ENCODE measurements around the gene PRXL2C. TPM values are rescaled to one million over a fixed set of nuclear protein-coding genes. Genes with fewer than 3 reads are reported as not detected.
A peak's percentile ranks its signal among the peaks of the same experiment; 100 is the strongest.

PRXL2C gene
- polyA plus RNA-seq, 1 of the 3 experiments (the other 2 are of a cell fraction), result 8.4 TPM

- TF ChIP-seq CTCF (IDR thresholded peaks at IDR 0.05) (peak; percentile 71), TEAD4 (IDR thresholded peaks at IDR 0.05; ENCODE audit: borderline replicate concordance, insufficient read depth) (no peak), RAD21 (IDR thresholded peaks at IDR 0.05; ENCODE audit: low read length) (peak; percentile 81), NFIC (IDR thresholded peaks at IDR 0.05; ENCODE audit: borderline replicate concordance) (no peak)
These were observed 3.5 kb downstream of the PRXL2C start (continued) for GRCh38 chr9:96651626-96652025.

- Histone ChIP-seq H3K27me3 (ENCODE audit: insufficient read depth) (no peaks in the 10 kb centered on the region), H3K4me1 (ENCODE audit: control insufficient read depth in 1 of 2, insufficient read depth in 2 of 2, low read depth in 1 of 2, low read length in 1 of 2) (no peaks in the 10 kb centered on the region), H3K9ac (no peak overlapping the region), H3K4me2 (no peak overlapping the region), H2AFZ (ENCODE audit: low read depth) (no peak overlapping the region), H3K79me2 (ENCODE audit: insufficient read depth) (peaks cover 14% of the 10 kb centered on the region), H3K27ac (ENCODE audit: low read depth in 2 of 2, low read length in 1 of 2) (no peak overlapping the region), H3K9me2 (no peaks in the 10 kb centered on the region), H4K20me1 (ENCODE audit: insufficient read depth) (no peaks in the 10 kb centered on the region), H3F3A (replicated peaks; ENCODE audit: insufficient read depth) (peaks cover 30% of the 10 kb centered on the region), H3K9me3 (no peaks in the 10 kb centered on the region), H3K36me3 (replicated peaks in 1 of 2; ENCODE audit: control insufficient read depth in 1 of 2, insufficient read depth in 2 of 2, low read length in 1 of 2) (peaks cover 22 to 46% of the 10 kb centered on the region in 2 experiments), H3K4me3 (ENCODE audit: low read depth in 2 of 2, low read length in 1 of 2) (no peak overlapping the region)
- 88% methylated on average over 1 of the region's 1 CpG for WGBS (ENCODE audit: low lambda C conversion rate)
- CTCF ChIA-PET, result interaction anchor here (0.9 to 3.5 kb wide), 3 partner anchors 17 to 322 kb away, joined by 3 to 18 read pairs (median 7); no protein-coding TSS in a partner anchor
- POLR2A ChIA-PET, result interaction anchor here (0.5 kb wide), 1 partner anchor 36 kb away, joined by 3 read pairs; no protein-coding TSS in a partner anchor
- DNase-seq, result no peak
- TF ChIP-seq, protein P1, sequence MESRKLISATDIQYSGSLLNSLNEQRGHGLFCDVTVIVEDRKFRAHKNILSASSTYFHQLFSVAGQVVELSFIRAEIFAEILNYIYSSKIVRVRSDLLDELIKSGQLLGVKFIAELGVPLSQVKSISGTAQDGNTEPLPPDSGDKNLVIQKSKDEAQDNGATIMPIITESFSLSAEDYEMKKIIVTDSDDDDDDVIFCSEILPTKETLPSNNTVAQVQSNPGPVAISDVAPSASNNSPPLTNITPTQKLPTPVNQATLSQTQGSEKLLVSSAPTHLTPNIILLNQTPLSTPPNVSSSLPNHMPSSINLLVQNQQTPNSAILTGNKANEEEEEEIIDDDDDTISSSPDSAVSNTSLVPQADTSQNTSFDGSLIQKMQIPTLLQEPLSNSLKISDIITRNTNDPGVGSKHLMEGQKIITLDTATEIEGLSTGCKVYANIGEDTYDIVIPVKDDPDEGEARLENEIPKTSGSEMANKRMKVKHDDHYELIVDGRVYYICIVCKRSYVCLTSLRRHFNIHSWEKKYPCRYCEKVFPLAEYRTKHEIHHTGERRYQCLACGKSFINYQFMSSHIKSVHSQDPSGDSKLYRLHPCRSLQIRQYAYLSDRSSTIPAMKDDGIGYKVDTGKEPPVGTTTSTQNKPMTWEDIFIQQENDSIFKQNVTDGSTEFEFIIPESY (IDR thresholded peaks at IDR 0.05; ENCODE audit: borderline replicate concordance, low read depth), result no peak
- no peak for TF ChIP-seq POLR2AphosphoS5 (IDR thresholded peaks at IDR 0.05; ENCODE audit: low read depth, low read length)
These were observed 5.3 kb downstream of the PRXL2C start for GRCh38 chr9:96649620-96650324.

GRCh38 chr9:96646081-96646991, 8.8 kb downstream of the PRXL2C start:
- Histone ChIP-seq H3K27me3 (ENCODE audit: insufficient read depth) (no peaks in the 10 kb centered on the region), H3K27ac (ENCODE audit: low read depth in 2 of 2, low read length in 1 of 2) (no peak overlapping the region), H3K9ac (no peak overlapping the region), H2AFZ (ENCODE audit: low read depth) (no peak overlapping the region), H3K4me2 (no peak overlapping the region), H4K20me1 (ENCODE audit: insufficient read depth) (no peaks in the 10 kb centered on the region), H3K9me3 (no peaks in the 10 kb centered on the region), H3K4me1 (ENCODE audit: control insufficient read depth in 1 of 2, insufficient read depth in 2 of 2, low read depth in 1 of 2, low read length in 1 of 2) (peaks cover 0 to 2% of the 10 kb centered on the region in 2 experiments; a peak in 1 of 4 replicates), H3K9me2 (no peaks in the 10 kb centered on the region), H3K4me3 (ENCODE audit: low read depth in 2 of 2, low read length in 1 of 2) (no peak overlapping the region), H3F3A (replicated peaks; ENCODE audit: insufficient read depth) (peaks cover 7% of the 10 kb centered on the region), H3K36me3 (replicated peaks in 1 of 2; ENCODE audit: control insufficient read depth in 1 of 2, insufficient read depth in 2 of 2, low read length in 1 of 2) (peaks cover 26 to 56% of the 10 kb centered on the region in 2 experiments), H3K79me2 (ENCODE audit: insufficient read depth) (peaks cover 6% of the 10 kb centered on the region)
- ChIA-PET POLR2A (no interaction called here), CTCF (interaction anchor here (0.8 kb wide), 1 partner anchor 818 kb away, joined by 3 read pairs; no protein-coding TSS in a partner anchor)
- no peak for DNase-seq
- WGBS (ENCODE audit: low lambda C conversion rate), result 88% methylated on average over 13 of the region's 13 CpGs
- no peak for TF ChIP-seq ELF1 (IDR thresholded peaks at IDR 0.05)
- TF ChIP-seq SIN3A (IDR thresholded peaks at IDR 0.05; ENCODE audit: borderline replicate concordance, low read depth, low read length), result no peak
- TF ChIP-seq, protein P2, sequence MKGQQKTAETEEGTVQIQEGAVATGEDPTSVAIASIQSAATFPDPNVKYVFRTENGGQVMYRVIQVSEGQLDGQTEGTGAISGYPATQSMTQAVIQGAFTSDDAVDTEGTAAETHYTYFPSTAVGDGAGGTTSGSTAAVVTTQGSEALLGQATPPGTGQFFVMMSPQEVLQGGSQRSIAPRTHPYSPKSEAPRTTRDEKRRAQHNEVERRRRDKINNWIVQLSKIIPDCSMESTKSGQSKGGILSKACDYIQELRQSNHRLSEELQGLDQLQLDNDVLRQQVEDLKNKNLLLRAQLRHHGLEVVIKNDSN (IDR thresholded peaks at IDR 0.05; ENCODE audit: borderline replicate concordance, low read depth), result peak; percentile 15; the same call in 1 of the 2 replicates
- TF ChIP-seq CHD2 (IDR thresholded peaks at IDR 0.05; ENCODE audit: low read length, partially characterized antibody), result no peak
- TF ChIP-seq FOSL2 (IDR thresholded peaks at IDR 0.05; ENCODE audit: borderline replicate concordance, low read depth), result no peak
- TF ChIP-seq, protein P3, sequence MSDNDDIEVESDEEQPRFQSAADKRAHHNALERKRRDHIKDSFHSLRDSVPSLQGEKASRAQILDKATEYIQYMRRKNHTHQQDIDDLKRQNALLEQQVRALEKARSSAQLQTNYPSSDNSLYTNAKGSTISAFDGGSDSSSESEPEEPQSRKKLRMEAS (IDR thresholded peaks at IDR 0.05; ENCODE audit: low read depth), result 0 out of 2 replicates have a peak, but pooled peaks have one; percentile 22
- TF ChIP-seq RFX5 (IDR thresholded peaks at IDR 0.05; ENCODE audit: low read length), result no peak
- TF ChIP-seq TCF12 (IDR thresholded peaks at IDR 0.05), result no peak
